Vagina (tissue), 2 donors: Measurements from ENCODE around the gene TNFRSF9.

Experiments
- CTCF ChIP-seq, 3 experiments: fragments of 450-650 bp in 2 of 3; fragments of 200-600 bp in 1 of 3; sonication (generic) in 1 of 3; IDR thresholded peaks; one replicate each; pipeline ENCODE4 v1.5.1; 2017 to 2019; ENCODE audit warnings: antibody characterized with exemption in 3 of 3, mild to moderate bottlenecking in 2 of 3, moderate library complexity in 2 of 3
- POLR2A ChIP-seq, 2 donors: fragments of 450-650 bp; IDR thresholded peaks; one replicate each; pipeline ENCODE4 v1.6.1; 2017; ENCODE audit warnings: antibody characterized with exemption in 2 of 2, mild to moderate bottlenecking in 2 of 2, moderate library complexity in 2 of 2

DNA sequence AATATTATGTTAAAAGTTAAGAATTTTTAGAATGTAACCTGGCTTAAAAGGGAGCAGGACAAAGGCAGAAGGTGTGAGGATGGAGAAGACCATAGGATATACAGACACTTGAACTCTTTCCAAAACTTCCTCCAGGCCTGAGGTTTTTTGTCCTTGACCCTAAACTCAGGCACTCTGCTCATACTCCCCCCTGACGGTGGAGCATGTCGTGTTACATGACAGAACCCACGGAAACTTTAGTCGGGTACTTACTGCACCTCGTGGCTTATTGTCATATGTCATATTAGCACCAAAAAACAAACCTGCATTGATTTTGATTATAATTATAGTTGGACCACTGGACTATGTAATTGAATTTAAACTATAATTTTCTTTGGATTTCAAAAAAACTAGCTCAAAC lies 20.8 kb downstream of the TNFRSF9 start:
- TF ChIP-seq CTCF (IDR thresholded peaks at IDR 0.05) (no peak), POLR2A (IDR thresholded peaks at IDR 0.05) (no peak)
